LHCN-M2 (cell line): Measurements from ENCODE around the gene ITPKB. TPM values are rescaled to one million over a fixed set of nuclear protein-coding genes. Genes with fewer than 3 reads are reported as not detected.
A peak's percentile ranks its signal among the peaks of the same experiment; 100 is the strongest.
"Not testable (repeated sequence)": the region's sequence is repeated elsewhere in the genome, so short reads cannot be mapped to it uniquely, and the experiment has no call there.

Source experiments
- DNase-seq: peaks from one replicate; pipeline ENCODE4 v3.0.0-alpha.2; 2012; ENCODE audit warnings: low read depth
- total RNA-seq: library from RNA; depleted of rRNA; stranded (reverse); fragments of >200 nt; gene quantifications from 2 replicates; pipeline ENCODE4 v1.2.3, GENCODE V29; 2014

ITPKB gene
- total RNA-seq, 1 experiment from 2014 or later: 0.40 TPM

- no peak for DNase-seq
These were observed 7.7 kb downstream of the ITPKB start for GRCh38 chr1:226731257-226731893.

- DNase-seq: no peak
These were observed 8.2 kb downstream of the ITPKB start for GRCh38 chr1:226730836-226731235.

GRCh38 chr1:226730071-226730470, 9.0 kb downstream of the ITPKB start:
- DNase-seq: no peak

- no peak for DNase-seq
These were observed 10.6 kb downstream of the ITPKB start for GRCh38 chr1:226728448-226728847.

GRCh38 chr1:226725897-226726267, 13.2 kb downstream of the ITPKB start:
- DNase-seq: no peak

GRCh38 chr1:226723657-226724532, 15.2 kb downstream of the ITPKB start:
- DNase-seq: peak; percentile 74

- DNase-seq: no peak
These were observed 16.0 kb downstream of the ITPKB start for GRCh38 chr1:226722901-226723656.

- no peak for DNase-seq
These were observed 16.7 kb downstream of the ITPKB start for GRCh38 chr1:226722240-226722900.

- not testable (repeated sequence) for DNase-seq
These were observed 18.5 kb downstream of the ITPKB start for GRCh38 chr1:226720574-226720973.

- DNase-seq: no peak
These were observed 19.3 kb downstream of the ITPKB start for GRCh38 chr1:226719596-226720387.

GRCh38 chr1:226717256-226717909, 21.7 kb downstream of the ITPKB start:
- no peak for DNase-seq

- no peak for DNase-seq
These were observed 22.5 kb downstream of the ITPKB start for GRCh38 chr1:226716577-226716976.

- DNase-seq: no peak
These were observed 24.9 kb downstream of the ITPKB start for GRCh38 chr1:226714148-226714547.

GRCh38 chr1:226712742-226713419, 26.2 kb downstream of the ITPKB start:
- no peak for DNase-seq

GRCh38 chr1:226711976-226712741, 26.9 kb downstream of the ITPKB start:
- DNase-seq: no peak

GRCh38 chr1:226710501-226710900, 28.6 kb downstream of the ITPKB start:
- no peak for DNase-seq

- DNase-seq: no peak
These were observed 29.1 kb downstream of the ITPKB start for GRCh38 chr1:226709953-226710352.

GRCh38 chr1:226708967-226709396, 30.1 kb downstream of the ITPKB start:
- DNase-seq: no peak

GRCh38 chr1:226708342-226708780, 30.7 kb downstream of the ITPKB start:
- peak; percentile 68 for DNase-seq
